SH-SY5Y (cell line): ENCODE data around the gene PERCC1.

Source experiments
- GATA2 ChIP-seq: IDR thresholded peaks from 2 replicates; pipeline ENCODE4 v1.6.1; 2011; ENCODE audit warnings: mild to moderate bottlenecking, low read depth, low read length
- GATA3 ChIP-seq: IDR thresholded peaks from 2 replicates; pipeline ENCODE4 v1.6.1; 2011; ENCODE audit warnings: low read depth, mild to moderate bottlenecking, low read length, moderate library complexity

GRCh38 chr16:1443980-1444729, 13.3 kb downstream of the PERCC1 start, which contains the start of gene CCDC154:
- TF ChIP-seq GATA3 (no peak), GATA2 (no peak)
